Loucy (cell line): Measurements from ENCODE around the gene RAPGEF1.

Experiments used
- H2AFZ ChIP-seq: fragments of 200-600 bp; sonication (generic); 2 replicates; pipeline ENCODE4 v1.6.0; 2016; ENCODE audit warnings: antibody characterized with exemption, mild to moderate bottlenecking, low read length, moderate library complexity
- H3F3A ChIP-seq: fragments of 200-600 bp; 2 replicates; pipeline ENCODE4 v1.6.0; 2016; ENCODE audit warnings: antibody characterized with exemption, low read depth, mild to moderate bottlenecking
- H3K27me3 ChIP-seq: fragments of 200-600 bp; sonication (generic); 2 replicates; pipeline ENCODE4 v1.6.1; 2014; ENCODE audit warnings: low read length, mild to moderate bottlenecking; ENCODE audit not compliant: insufficient read depth, poor library complexity, severe bottlenecking
- H3K36me3 ChIP-seq: fragments of 200-600 bp; sonication (generic); 2 replicates; pipeline ENCODE4 v1.6.1; 2016; ENCODE audit warnings: low read length; ENCODE audit not compliant: insufficient read depth
- H3K4me1 ChIP-seq: fragments of 200-600 bp; sonication (generic); 2 replicates; pipeline ENCODE4 v1.5.1; 2014; ENCODE audit warnings: low read length, mild to moderate bottlenecking; ENCODE audit not compliant: insufficient read depth, poor library complexity, severe bottlenecking
- H3K4me2 ChIP-seq: fragments of 200-600 bp; sonication (generic); 2 replicates; pipeline ENCODE4 v1.6.0; 2014; ENCODE audit warnings: antibody characterized with exemption, low read length, low read depth, mild to moderate bottlenecking; ENCODE audit not compliant: poor library complexity, severe bottlenecking
- H3K4me3 ChIP-seq: fragments of 200-600 bp; sonication (generic); 2 replicates; pipeline ENCODE4 v1.5.1; 2014; ENCODE audit warnings: low read length, mild to moderate bottlenecking, mixed read lengths; ENCODE audit not compliant: poor library complexity, severe bottlenecking
- H3K79me2 ChIP-seq: fragments of 200-600 bp; sonication (generic); 2 replicates; pipeline ENCODE4 v1.6.1; 2014; ENCODE audit warnings: low read length; ENCODE audit not compliant: insufficient read depth
- H3K9ac ChIP-seq: fragments of 200-600 bp; sonication (generic); 2 replicates; pipeline ENCODE4 v1.6.0; 2014; ENCODE audit warnings: mild to moderate bottlenecking, low read depth, low read length, moderate library complexity; ENCODE audit not compliant: poor library complexity, severe bottlenecking
- H3K9me2 ChIP-seq: fragments of 200-600 bp; sonication (generic); replicated peaks from 2 replicates; pipeline ENCODE4 v1.6.1; 2016; ENCODE audit warnings: low read depth, low read length, mixed read lengths
- H3K9me3 ChIP-seq: fragments of 200-600 bp; sonication (generic); 2 replicates; pipeline ENCODE4 v1.6.1; 2014; ENCODE audit warnings: mild to moderate bottlenecking, antibody characterized with exemption, low read length, low read depth; ENCODE audit not compliant: insufficient read depth
- H4K20me1 ChIP-seq: fragments of 200-600 bp; sonication (generic); 2 replicates; pipeline ENCODE4 v1.6.0; 2014; ENCODE audit warnings: antibody characterized with exemption, low read length, mild to moderate bottlenecking; ENCODE audit not compliant: insufficient read depth, poor library complexity, severe bottlenecking
- CTCF ChIP-seq: fragments of 200-600 bp; sonication (generic); conservative IDR thresholded peaks from 2 replicates; pipeline ENCODE4 v1.5.1; 2014; ENCODE audit warnings: mild to moderate bottlenecking, antibody characterized with exemption, low read length
- EZH2phosphoT487 ChIP-seq: fragments of 200-600 bp; IDR thresholded peaks from 2 replicates; pipeline ENCODE4 v1.6.1; 2018; ENCODE audit warnings: antibody characterized with exemption, mild to moderate bottlenecking, moderate library complexity, borderline replicate concordance

RAPGEF1 gene

GRCh38 chr9:131697908-131698617 lies 41.8 kb downstream of the RAPGEF1 start:
- Histone ChIP-seq H3K9ac (no peak overlapping the region), H2AFZ (no peak overlapping the region), H4K20me1 (peaks cover 32% of the 10 kb centered on the region), H3K4me1 (peaks cover 18% of the 10 kb centered on the region), H3K27me3 (no peaks in the 10 kb centered on the region), H3K4me3 (no peak overlapping the region), H3K79me2 (peaks cover 86% of the 10 kb centered on the region), H3K4me2 (peak overlapping the region; percentile 22), H3K36me3 (no peaks in the 10 kb centered on the region), H3K9me2 (no peaks in the 10 kb centered on the region), H3K9me3 (no peaks in the 10 kb centered on the region), H3F3A (no peaks in the 10 kb centered on the region)
- TF ChIP-seq CTCF = no peak
- TF ChIP-seq EZH2phosphoT487 = no peak

GRCh38 chr9:131697097-131697496 lies 42.8 kb downstream of the RAPGEF1 start:
- peaks cover 41% of the 10 kb centered on the region for H4K20me1 ChIP-seq
- no peaks in the 10 kb centered on the region for H3K27me3 ChIP-seq
- no peaks in the 10 kb centered on the region for H3K9me3 ChIP-seq
- no peak overlapping the region for H3K4me3 ChIP-seq
- TF ChIP-seq EZH2phosphoT487 (no peak), CTCF (no peak)
- H3K4me2 ChIP-seq = no peak overlapping the region
- H3F3A ChIP-seq = no peaks in the 10 kb centered on the region
- H3K4me1 ChIP-seq = peaks cover 25% of the 10 kb centered on the region
- no peaks in the 10 kb centered on the region for H3K36me3 ChIP-seq
- no peak overlapping the region for H3K9ac ChIP-seq
- peaks cover 86% of the 10 kb centered on the region for H3K79me2 ChIP-seq
- no peak overlapping the region for H2AFZ ChIP-seq
- no peaks in the 10 kb centered on the region for H3K9me2 ChIP-seq

GRCh38 chr9:131695836-131696460 lies 43.9 kb downstream of the RAPGEF1 start:
- no peaks in the 10 kb centered on the region for H3K36me3 ChIP-seq
- no peak overlapping the region for H3K4me3 ChIP-seq
- no peak overlapping the region for H3K4me2 ChIP-seq
- H3K9ac ChIP-seq = no peak overlapping the region
- H3K79me2 ChIP-seq = peaks cover 89% of the 10 kb centered on the region
- no peaks in the 10 kb centered on the region for H3F3A ChIP-seq
- no peak overlapping the region for H2AFZ ChIP-seq
- H3K9me3 ChIP-seq = no peaks in the 10 kb centered on the region
- H3K4me1 ChIP-seq = peaks cover 37% of the 10 kb centered on the region
- no peaks in the 10 kb centered on the region for H3K27me3 ChIP-seq
- H4K20me1 ChIP-seq = peaks cover 48% of the 10 kb centered on the region
- TF ChIP-seq EZH2phosphoT487 (no peak), CTCF (no peak)
- H3K9me2 ChIP-seq = no peaks in the 10 kb centered on the region
